ENCODE results near the gene HSD3B2.

Gene HSD3B2

DNA sequence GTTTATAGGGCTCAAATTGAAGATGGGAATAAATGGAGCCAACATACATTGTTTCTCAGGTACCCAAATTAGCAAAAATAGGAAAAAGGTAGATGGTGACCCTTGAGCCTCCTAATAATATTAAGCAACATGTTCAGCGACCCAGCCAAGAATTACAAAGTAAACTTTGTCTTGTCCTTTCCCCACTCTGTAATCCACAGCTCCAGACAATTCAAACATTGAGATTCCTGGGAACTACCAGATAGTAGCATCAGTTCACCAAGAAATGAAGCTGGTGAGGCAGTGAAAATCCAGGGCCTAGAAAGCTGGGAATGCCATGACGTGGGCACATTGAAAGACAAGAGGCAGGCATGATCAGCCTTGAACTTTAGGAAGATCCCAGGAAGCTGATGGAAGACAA, 34.6 kb upstream of the HSD3B2 start:
- no peaks in the 10 kb centered on the region for H3K36me3 ChIP-seq (ENCODE audit: control insufficient read depth, insufficient read depth, low read length)
- H3K4me3 ChIP-seq (ENCODE audit: low read length) = no peak overlapping the region
- no peak overlapping the region for H3K27ac ChIP-seq (ENCODE audit: low read depth, low read length)
- no peaks in the 10 kb centered on the region for H3K4me1 ChIP-seq (ENCODE audit: control insufficient read depth, insufficient read depth, low read length)
- H3K9ac ChIP-seq (ENCODE audit: low read length) = no peak overlapping the region
- H3K27me3 ChIP-seq (ENCODE audit: control insufficient read depth, insufficient read depth, low read length) = no peaks in the 10 kb centered on the region

DNA sequence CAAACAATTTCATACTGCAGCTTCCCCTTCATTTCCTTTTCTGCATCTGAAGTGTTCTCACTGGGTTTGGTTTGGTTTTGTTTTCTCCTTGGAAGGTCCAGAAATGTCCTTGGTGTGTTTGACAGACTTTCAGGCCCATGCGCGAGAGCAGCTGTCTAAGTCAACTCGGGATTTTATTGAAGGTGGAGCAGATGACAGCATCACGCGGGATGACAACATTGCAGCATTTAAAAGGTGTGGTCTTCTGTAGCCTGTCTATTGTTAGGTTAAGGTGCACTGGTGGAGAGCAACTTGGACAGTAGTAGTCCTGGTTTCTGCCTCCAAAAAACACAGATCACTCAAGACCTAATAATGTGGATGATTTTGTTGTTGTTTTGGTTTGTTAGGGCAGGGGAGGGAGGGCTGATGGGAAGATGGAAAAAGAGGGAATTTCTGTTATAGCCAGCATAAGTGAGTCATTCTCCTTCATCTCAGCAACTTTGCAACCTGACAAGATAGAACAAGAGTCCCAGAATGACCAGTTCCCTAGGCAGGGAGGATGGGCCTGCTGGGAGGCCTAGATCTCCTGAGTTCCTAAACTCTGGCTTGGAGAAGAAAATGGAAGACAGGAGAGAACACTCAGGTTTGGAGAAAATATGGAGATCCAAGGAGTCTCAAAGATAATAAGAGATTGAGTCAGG, 33.8 kb upstream of the HSD3B2 start:
- Histone ChIP-seq H3K9ac (ENCODE audit: low read length) (no peak overlapping the region), H3K27ac (ENCODE audit: low read depth, low read length) (no peak overlapping the region), H3K4me3 (ENCODE audit: low read length) (no peak overlapping the region), H3K27me3 (ENCODE audit: control insufficient read depth, insufficient read depth, low read length) (no peaks in the 10 kb centered on the region), H3K36me3 (ENCODE audit: control insufficient read depth, insufficient read depth, low read length) (no peaks in the 10 kb centered on the region), H3K4me1 (ENCODE audit: control insufficient read depth, insufficient read depth, low read length) (no peaks in the 10 kb centered on the region)

GRCh38 chr1:119384591-119384990, 30.4 kb upstream of the HSD3B2 start:
- no peak overlapping the region for H3K9ac ChIP-seq (ENCODE audit: low read length)
- H3K36me3 ChIP-seq (ENCODE audit: control insufficient read depth, insufficient read depth, low read length) = no peaks in the 10 kb centered on the region
- no peaks in the 10 kb centered on the region for H3K4me1 ChIP-seq (ENCODE audit: control insufficient read depth, insufficient read depth, low read length)
- no peaks in the 10 kb centered on the region for H3K27me3 ChIP-seq (ENCODE audit: control insufficient read depth, insufficient read depth, low read length)
- H3K27ac ChIP-seq (ENCODE audit: low read depth, low read length) = no peak overlapping the region
- no peak overlapping the region for H3K4me3 ChIP-seq (ENCODE audit: low read length)

GRCh38 chr1:119385650-119386049, 29.3 kb upstream of the HSD3B2 start:
- Histone ChIP-seq H3K36me3 (ENCODE audit: control insufficient read depth, insufficient read depth, low read length) (no peaks in the 10 kb centered on the region), H3K27me3 (ENCODE audit: control insufficient read depth, insufficient read depth, low read length) (no peaks in the 10 kb centered on the region), H3K4me3 (ENCODE audit: low read length) (no peak overlapping the region)

DNA sequence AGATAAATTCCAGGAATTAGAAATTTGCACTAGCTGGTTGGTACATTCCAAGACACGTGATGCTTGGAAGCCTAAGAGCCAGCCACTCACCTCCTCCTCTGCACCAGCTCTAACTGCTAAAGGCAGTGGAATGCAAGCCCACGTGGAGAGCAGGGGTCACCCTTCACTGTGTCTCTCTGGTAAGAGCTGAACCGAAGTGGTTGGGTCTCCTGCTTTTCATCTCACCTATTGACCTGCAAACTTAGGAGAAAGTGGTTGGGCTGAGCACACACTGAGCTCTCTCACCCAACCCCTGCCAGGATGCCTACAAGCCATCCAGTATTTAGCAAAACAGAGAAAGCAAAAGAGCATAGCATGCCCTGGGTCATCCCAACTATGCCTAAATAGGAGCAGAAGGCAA, 27.1 kb upstream of the HSD3B2 start:
- no peaks in the 10 kb centered on the region for H3K4me1 ChIP-seq (ENCODE audit: control insufficient read depth, insufficient read depth, low read length)
- H3K36me3 ChIP-seq (ENCODE audit: control insufficient read depth, insufficient read depth, low read length) = no peaks in the 10 kb centered on the region
- H3K27me3 ChIP-seq (ENCODE audit: control insufficient read depth, insufficient read depth, low read length) = no peaks in the 10 kb centered on the region
- no peak overlapping the region for H3K4me3 ChIP-seq (ENCODE audit: low read length)
- H3K9ac ChIP-seq (ENCODE audit: low read length) = no peak overlapping the region
- no peak overlapping the region for H3K27ac ChIP-seq (ENCODE audit: low read depth, low read length)

More at GRCh38 chr1:119385650-119386049, 29.3 kb upstream of the HSD3B2 start:
- Histone ChIP-seq H3K9ac (ENCODE audit: low read length) (no peak overlapping the region), H3K27ac (ENCODE audit: low read depth, low read length) (no peak overlapping the region), H3K4me1 (ENCODE audit: control insufficient read depth, insufficient read depth, low read length) (no peaks in the 10 kb centered on the region)

GRCh38 chr1:119388450-119388849, 26.5 kb upstream of the HSD3B2 start:
- H3K9ac ChIP-seq (ENCODE audit: low read length) = no peak overlapping the region
- H3K4me1 ChIP-seq (ENCODE audit: control insufficient read depth, insufficient read depth, low read length) = no peaks in the 10 kb centered on the region
- H3K27ac ChIP-seq (ENCODE audit: low read depth, low read length) = no peak overlapping the region
- H3K4me3 ChIP-seq (ENCODE audit: low read length) = no peak overlapping the region
- no peaks in the 10 kb centered on the region for H3K36me3 ChIP-seq (ENCODE audit: control insufficient read depth, insufficient read depth, low read length)
- no peaks in the 10 kb centered on the region for H3K27me3 ChIP-seq (ENCODE audit: control insufficient read depth, insufficient read depth, low read length)

DNA sequence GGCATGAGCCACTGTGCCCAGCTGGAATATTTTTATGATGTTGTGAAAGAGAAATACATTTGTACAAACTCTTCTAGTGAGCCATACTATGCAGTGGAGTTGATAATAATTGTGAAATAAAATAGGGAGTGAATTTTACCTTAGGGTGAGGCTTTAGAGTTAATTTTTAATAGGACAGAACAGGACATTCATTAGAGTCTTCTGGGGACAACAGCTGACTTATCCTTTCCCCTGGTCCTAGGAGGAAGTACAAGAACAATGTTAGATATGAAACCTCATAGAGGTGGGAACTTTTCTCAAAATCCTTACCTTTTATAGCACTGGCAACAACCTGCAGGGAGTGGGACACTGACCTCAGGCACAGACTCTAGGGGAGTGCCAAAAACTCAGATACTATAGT, 24.4 kb upstream of the HSD3B2 start:
- Histone ChIP-seq H3K4me3 (ENCODE audit: low read length) (no peak overlapping the region), H3K36me3 (ENCODE audit: control insufficient read depth, insufficient read depth, low read length) (no peaks in the 10 kb centered on the region), H3K27ac (ENCODE audit: low read depth, low read length) (no peak overlapping the region), H3K9ac (ENCODE audit: low read length) (no peak overlapping the region), H3K4me1 (ENCODE audit: control insufficient read depth, insufficient read depth, low read length) (no peaks in the 10 kb centered on the region), H3K27me3 (ENCODE audit: control insufficient read depth, insufficient read depth, low read length) (no peaks in the 10 kb centered on the region)

DNA sequence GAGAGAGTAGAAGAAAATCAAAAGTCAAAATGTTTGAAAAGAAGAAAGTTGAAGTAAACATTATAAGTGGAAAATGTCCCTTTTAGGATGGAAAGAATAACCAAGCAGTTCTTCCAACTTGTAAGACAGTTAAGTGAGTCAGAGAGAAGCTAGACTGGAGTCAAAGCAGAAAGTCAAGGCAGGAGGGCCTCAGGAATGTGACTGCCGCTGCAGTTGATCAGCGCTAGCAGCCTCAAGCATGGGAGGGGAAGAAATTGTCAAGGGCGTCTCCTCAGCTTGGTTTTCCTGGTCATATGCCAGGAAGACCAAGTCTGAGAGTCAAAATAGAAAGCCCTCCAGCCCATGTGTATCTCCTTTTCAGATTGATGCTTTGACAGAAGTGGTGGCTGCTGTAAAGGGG, 23.2 kb upstream of the HSD3B2 start:
- Histone ChIP-seq H3K9ac (ENCODE audit: low read length) (no peak overlapping the region), H3K4me3 (ENCODE audit: low read length) (no peak overlapping the region), H3K27ac (ENCODE audit: low read depth, low read length) (no peak overlapping the region), H3K27me3 (ENCODE audit: control insufficient read depth, insufficient read depth, low read length) (no peaks in the 10 kb centered on the region), H3K4me1 (ENCODE audit: control insufficient read depth, insufficient read depth, low read length) (no peaks in the 10 kb centered on the region), H3K36me3 (ENCODE audit: control insufficient read depth, insufficient read depth, low read length) (no peaks in the 10 kb centered on the region)

DNA sequence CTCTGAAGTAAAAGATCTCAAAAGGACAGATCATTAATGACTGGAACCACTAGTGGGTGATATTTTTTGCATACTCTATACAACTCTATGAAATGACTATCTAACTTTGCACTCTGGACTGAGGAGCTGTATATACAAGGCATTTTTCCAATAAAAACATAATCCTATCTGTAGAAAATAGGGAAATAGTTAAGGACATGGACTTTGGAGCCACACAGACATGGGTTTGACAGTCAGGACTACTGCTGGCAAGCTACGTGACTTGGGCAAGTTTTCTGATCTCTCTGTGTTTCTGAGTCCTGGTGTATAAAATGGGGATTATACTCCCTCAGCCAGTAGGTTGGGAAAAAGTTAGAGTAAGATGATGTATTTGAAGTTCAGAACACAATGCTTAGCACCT, 20.9 kb upstream of the HSD3B2 start:
- no peaks in the 10 kb centered on the region for H3K36me3 ChIP-seq (ENCODE audit: control insufficient read depth, insufficient read depth, low read length)
- H3K27ac ChIP-seq (ENCODE audit: low read depth, low read length) = no peak overlapping the region
- no peak overlapping the region for H3K4me3 ChIP-seq (ENCODE audit: low read length)
- H3K4me1 ChIP-seq (ENCODE audit: control insufficient read depth, insufficient read depth, low read length) = no peaks in the 10 kb centered on the region
- no peak overlapping the region for H3K9ac ChIP-seq (ENCODE audit: low read length)
- no peaks in the 10 kb centered on the region for H3K27me3 ChIP-seq (ENCODE audit: control insufficient read depth, insufficient read depth, low read length)

- Histone ChIP-seq H3K9ac (ENCODE audit: low read length) (no peak overlapping the region), H3K27ac (ENCODE audit: low read depth, low read length) (no peak overlapping the region), H3K27me3 (ENCODE audit: control insufficient read depth, insufficient read depth, low read length) (no peaks in the 10 kb centered on the region), H3K4me1 (ENCODE audit: control insufficient read depth, insufficient read depth, low read length) (no peaks in the 10 kb centered on the region), H3K4me3 (ENCODE audit: low read length) (no peak overlapping the region), H3K36me3 (ENCODE audit: control insufficient read depth, insufficient read depth, low read length) (no peaks in the 10 kb centered on the region)
Measured at GRCh38 chr1:119396982-119397381, 18.0 kb upstream of the HSD3B2 start.

GRCh38 chr1:119397986-119398385, 17.0 kb upstream of the HSD3B2 start:
- no peak overlapping the region for H3K9ac ChIP-seq (ENCODE audit: low read length)
- no peak overlapping the region for H3K27ac ChIP-seq (ENCODE audit: low read depth, low read length)
- no peaks in the 10 kb centered on the region for H3K4me1 ChIP-seq (ENCODE audit: control insufficient read depth, insufficient read depth, low read length)
- no peaks in the 10 kb centered on the region for H3K27me3 ChIP-seq (ENCODE audit: control insufficient read depth, insufficient read depth, low read length)
- no peaks in the 10 kb centered on the region for H3K36me3 ChIP-seq (ENCODE audit: control insufficient read depth, insufficient read depth, low read length)
- no peak overlapping the region for H3K4me3 ChIP-seq (ENCODE audit: low read length)

GRCh38 chr1:119404736-119405135, 10.2 kb upstream of the HSD3B2 start:
- Histone ChIP-seq H3K9ac (ENCODE audit: low read length) (no peak overlapping the region), H3K4me3 (ENCODE audit: low read length) (no peak overlapping the region), H3K27me3 (ENCODE audit: control insufficient read depth, insufficient read depth, low read length) (no peaks in the 10 kb centered on the region), H3K27ac (ENCODE audit: low read depth, low read length) (no peak overlapping the region), H3K36me3 (ENCODE audit: control insufficient read depth, insufficient read depth, low read length) (no peaks in the 10 kb centered on the region), H3K4me1 (ENCODE audit: control insufficient read depth, insufficient read depth, low read length) (no peaks in the 10 kb centered on the region)

DNA sequence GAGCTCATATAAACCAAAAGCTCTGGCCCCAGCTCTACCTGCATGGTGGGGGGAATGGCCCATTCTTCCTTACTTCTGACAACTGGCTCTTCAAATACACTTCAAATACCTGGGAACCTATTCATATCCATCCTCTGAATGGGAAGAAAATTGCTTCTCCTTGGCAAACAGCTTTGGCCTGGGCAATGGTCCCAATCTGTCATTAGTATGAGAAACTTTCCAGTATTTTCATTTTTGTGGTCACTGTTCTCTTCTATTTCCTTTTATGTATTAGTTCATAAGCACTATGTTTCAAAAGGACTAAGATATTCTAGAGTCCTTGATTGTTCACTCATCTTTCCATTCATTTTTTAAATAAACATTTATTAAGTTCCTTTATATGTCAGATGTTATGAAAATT, 5.2 kb upstream of the HSD3B2 start:
- Histone ChIP-seq H3K27me3 (ENCODE audit: control insufficient read depth, insufficient read depth, low read length) (no peaks in the 10 kb centered on the region), H3K4me1 (ENCODE audit: control insufficient read depth, insufficient read depth, low read length) (no peaks in the 10 kb centered on the region), H3K36me3 (ENCODE audit: control insufficient read depth, insufficient read depth, low read length) (no peaks in the 10 kb centered on the region), H3K27ac (ENCODE audit: low read depth, low read length) (no peak overlapping the region), H3K9ac (ENCODE audit: low read length) (no peak overlapping the region), H3K4me3 (ENCODE audit: low read length) (no peak overlapping the region)

Measured in rectal smooth muscle tissue (tissue), 1 donor.